Spleen (tissue), 7 donors: ENCODE data around the gene LRP1B.

Source experiments
- CTCF ChIP-seq, 11 experiments: fragments of 200-600 bp in 7 of 11; fragments of 450-650 bp in 4 of 11; sonication (generic) in 4 of 11; IDR thresholded peaks in 8 of 11; conservative IDR thresholded peaks in 3 of 11; 1 replicate in 7 of 11; 2 replicates in 4 of 11; pipeline versions ENCODE4 v1.4.0 to v1.8.0; 2016 to 2021; ENCODE audit warnings: antibody characterized with exemption in 11 of 11, inconsistent platforms in 4 of 11, mild to moderate bottlenecking in 1 of 11
- POLR2A ChIP-seq, 3 donors: fragments of 450-650 bp; IDR thresholded peaks; one replicate each; pipeline ENCODE4 v1.5.1; 2017; ENCODE audit warnings: antibody characterized with exemption in 3 of 3, mild to moderate bottlenecking in 1 of 3
- donor health status: DM: no; HTN: no; CAD: no; lungs with moderate emphysema.
- donor health status: DM: no; HTN: no; CAD: no.
- donor health status: DM: no; HTN: no; CAD: no.

GRCh38 chr2:141844231-141844630, 286.6 kb downstream of the LRP1B start:
- TF ChIP-seq CTCF (IDR thresholded peaks at IDR 0.05 in 8 of 11, conservative IDR thresholded peaks at IDR 0.05 in 3 of 11), result no peak
- no peak for TF ChIP-seq POLR2A (IDR thresholded peaks at IDR 0.05)
